Osteocyte (in vitro differentiated cells): Measurements from ENCODE around the gene NHSL1. TPM values are rescaled to one million over a fixed set of nuclear protein-coding genes. Genes with fewer than 3 reads are reported as not detected.

Source experiments
- DNase-seq: peaks from one replicate; pipeline ENCODE4 v3.0.0; 2021; ENCODE audit warnings: mixed read lengths; ENCODE audit not compliant: unreplicated experiment; ENCODE audit errors: extremely low spot score
- H3K27ac Mint-ChIP-seq: one replicate; pipeline ENCODE4 v1.8.0; 2021; ENCODE audit warnings: mild to moderate bottlenecking, mixed read lengths; ENCODE audit not compliant: unreplicated experiment
- H3K27me3 Mint-ChIP-seq: one replicate; pipeline ENCODE4 v1.8.0; 2021; ENCODE audit warnings: mixed read lengths; ENCODE audit not compliant: unreplicated experiment
- H3K36me3 Mint-ChIP-seq: one replicate; pipeline ENCODE4 v1.8.0; 2021; ENCODE audit warnings: mixed read lengths; ENCODE audit not compliant: unreplicated experiment
- H3K4me1 Mint-ChIP-seq: one replicate; pipeline ENCODE4 v1.8.0; 2021; ENCODE audit warnings: mixed read lengths; ENCODE audit not compliant: unreplicated experiment
- H3K4me3 Mint-ChIP-seq: one replicate; pipeline ENCODE4 v1.8.0; 2021; ENCODE audit warnings: mild to moderate bottlenecking, moderate library complexity, mixed read lengths; ENCODE audit not compliant: unreplicated experiment
- H3K9me3 Mint-ChIP-seq: one replicate; pipeline ENCODE4 v1.8.0; 2021; ENCODE audit warnings: mixed read lengths; ENCODE audit not compliant: unreplicated experiment
- CTCF ChIP-seq: fragments of 200-600 bp; sonication (generic); IDR thresholded peaks from 2 replicates; pipeline ENCODE4 v1.5.0; 2021; ENCODE audit warnings: antibody characterized with exemption, mild to moderate bottlenecking, moderate library complexity
- total RNA-seq: library from RNA; stranded (reverse); gene quantifications from 2 replicates; pipeline ENCODE4 v1.2.1, GENCODE V29; 2021

NHSL1 gene
- total RNA-seq, 1 donor from 2014 or later: 21.2 TPM

DNA sequence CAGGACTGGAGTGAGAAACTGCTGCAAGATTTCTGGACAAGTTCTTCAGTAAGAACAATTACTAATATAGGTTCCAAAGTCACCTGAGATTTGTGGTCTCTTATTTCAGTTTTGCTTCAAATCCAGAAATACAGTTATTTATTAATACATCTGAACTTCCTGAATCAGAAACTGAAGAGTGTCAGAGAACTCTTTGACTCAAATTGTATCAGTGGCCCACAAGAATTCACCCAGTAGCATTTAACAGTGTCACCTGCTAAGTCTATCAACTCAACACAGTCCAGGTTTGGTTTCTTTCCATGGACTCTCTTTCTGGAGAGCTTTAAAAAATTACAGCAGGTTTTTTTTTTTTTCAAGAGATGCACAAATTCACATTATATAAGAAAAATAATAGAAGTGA is 18.8 kb upstream of the NHSL1 start:
- H3K9me3 Mint-ChIP-seq: peaks cover 12% of the 10 kb centered on the region
- no peak for TF ChIP-seq CTCF
- no peak for DNase-seq
- no peak overlapping the region for H3K27ac Mint-ChIP-seq
- H3K4me3 Mint-ChIP-seq: no peak overlapping the region
- H3K36me3 Mint-ChIP-seq: peaks cover 8% of the 10 kb centered on the region
- peaks cover 8% of the 10 kb centered on the region for H3K4me1 Mint-ChIP-seq
- no peaks in the 10 kb centered on the region for H3K27me3 Mint-ChIP-seq

DNA sequence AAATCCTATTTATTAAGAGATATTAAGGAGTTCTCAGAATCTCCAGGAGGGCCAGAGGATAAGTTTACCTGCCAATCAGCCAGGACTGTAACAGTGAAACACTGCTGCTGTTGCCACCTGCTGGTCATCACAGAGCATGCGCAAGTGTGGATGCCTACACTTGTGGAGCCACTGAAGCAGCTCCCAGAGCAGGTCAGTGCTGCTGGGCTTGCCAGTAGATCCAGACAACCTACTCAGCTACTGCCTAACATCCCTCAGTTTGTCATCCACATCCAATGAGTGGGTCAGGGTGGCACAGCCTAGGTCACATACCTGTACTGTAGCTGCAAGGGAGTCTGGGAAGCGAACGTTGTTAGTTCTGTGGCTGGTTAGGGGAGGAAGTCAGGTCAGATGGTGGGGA is 18.3 kb upstream of the NHSL1 start:
- Mint-ChIP-seq H3K4me3 (no peak overlapping the region), H3K9me3 (peaks cover 12% of the 10 kb centered on the region), H3K36me3 (peaks cover 8% of the 10 kb centered on the region), H3K27ac (no peak overlapping the region), H3K27me3 (no peaks in the 10 kb centered on the region), H3K4me1 (peaks cover 5% of the 10 kb centered on the region)
- no peak for DNase-seq
- peak; percentile 44 for TF ChIP-seq CTCF

GRCh38 chr6:138515657-138516248 is 16.5 kb upstream of the NHSL1 start:
- no peak for DNase-seq

GRCh38 chr6:138514860-138515540 is 15.7 kb upstream of the NHSL1 start:
- H3K27ac Mint-ChIP-seq: no peak overlapping the region
- TF ChIP-seq CTCF: no peak
- no peak overlapping the region for H3K4me3 Mint-ChIP-seq
- no peaks in the 10 kb centered on the region for H3K36me3 Mint-ChIP-seq
- H3K9me3 Mint-ChIP-seq: peaks cover 12% of the 10 kb centered on the region
- no peaks in the 10 kb centered on the region for H3K4me1 Mint-ChIP-seq
- no peaks in the 10 kb centered on the region for H3K27me3 Mint-ChIP-seq
- DNase-seq: no peak

More at GRCh38 chr6:138515657-138516248, 16.5 kb upstream of the NHSL1 start:
- peaks cover 2% of the 10 kb centered on the region for H3K36me3 Mint-ChIP-seq
- H3K27ac Mint-ChIP-seq: no peak overlapping the region
- H3K4me3 Mint-ChIP-seq: no peak overlapping the region
- no peaks in the 10 kb centered on the region for H3K27me3 Mint-ChIP-seq
- no peaks in the 10 kb centered on the region for H3K4me1 Mint-ChIP-seq
- no peak for TF ChIP-seq CTCF
- H3K9me3 Mint-ChIP-seq: peaks cover 12% of the 10 kb centered on the region

DNA sequence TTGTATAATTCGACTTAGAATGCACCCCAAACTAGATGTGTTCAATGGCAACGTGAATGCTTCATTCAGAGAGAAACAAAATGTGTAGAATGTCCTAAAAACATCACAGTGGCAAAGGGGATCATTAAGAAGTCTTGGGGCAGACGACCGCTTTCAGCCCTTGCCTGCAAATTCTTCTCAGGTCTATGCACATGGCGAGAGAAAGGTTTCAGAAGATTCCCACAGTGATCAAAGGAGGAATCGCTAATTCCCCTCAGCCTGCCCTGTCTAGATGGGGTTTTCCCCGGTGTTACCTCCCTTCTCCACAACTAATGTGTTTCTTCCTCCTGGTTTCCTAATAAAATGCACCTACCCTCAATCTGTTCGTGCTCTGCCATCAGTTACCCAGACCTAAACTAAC is 13.3 kb upstream of the NHSL1 start:
- Mint-ChIP-seq H3K36me3 (no peaks in the 10 kb centered on the region), H3K27ac (no peak overlapping the region), H3K4me3 (no peak overlapping the region), H3K9me3 (peaks cover 7% of the 10 kb centered on the region), H3K27me3 (no peaks in the 10 kb centered on the region), H3K4me1 (no peaks in the 10 kb centered on the region)
- no peak for DNase-seq
- no peak for TF ChIP-seq CTCF
